ENCODE results near the gene OXNAD1. TPM values are rescaled to one million over a fixed set of nuclear protein-coding genes. Genes with fewer than 3 reads are reported as not detected.
"Not testable (repeated sequence)": the region's sequence is repeated elsewhere in the genome, so short reads cannot be mapped to it uniquely, and the experiment has no call there.

Gene OXNAD1
- total RNA-seq, 1 donor from 2014 or later = 16.4 TPM

- no peak for DNase-seq
Measured at GRCh38 chr3:16304061-16305010, 39.3 kb downstream of the OXNAD1 start.

GRCh38 chr3:16305111-16305541, 40.1 kb downstream of the OXNAD1 start:
- DNase-seq = no peak

GRCh38 chr3:16307832-16308531, 43.0 kb downstream of the OXNAD1 start:
- no peak for DNase-seq

GRCh38 chr3:16308727-16309126, 43.7 kb downstream of the OXNAD1 start:
- no peak for DNase-seq

GRCh38 chr3:16309558-16309957, 44.5 kb downstream of the OXNAD1 start:
- no peak for DNase-seq

GRCh38 chr3:16310486-16310885, 45.5 kb downstream of the OXNAD1 start:
- DNase-seq = not testable (repeated sequence)

GRCh38 chr3:16311960-16312451, 47.0 kb downstream of the OXNAD1 start:
- no peak for DNase-seq

GRCh38 chr3:16313886-16314645, 49.1 kb downstream of the OXNAD1 start:
- no peak for DNase-seq

GRCh38 chr3:16315623-16316022, 50.6 kb downstream of the OXNAD1 start:
- no peak for DNase-seq

- DNase-seq = no peak
Measured at GRCh38 chr3:16316396-16316795, 51.4 kb downstream of the OXNAD1 start.

- no peak for DNase-seq
Measured at GRCh38 chr3:16316847-16317560, 52.0 kb downstream of the OXNAD1 start.

- DNase-seq = no peak
Measured at GRCh38 chr3:16317561-16317945, 52.5 kb downstream of the OXNAD1 start.

GRCh38 chr3:16318176-16318575, 53.2 kb downstream of the OXNAD1 start:
- DNase-seq = no peak

GRCh38 chr3:16319307-16319706, 54.3 kb downstream of the OXNAD1 start:
- DNase-seq = no peak

- DNase-seq = no peak
Measured at GRCh38 chr3:16319723-16320122, 54.7 kb downstream of the OXNAD1 start.

GRCh38 chr3:16320711-16321110, 55.7 kb downstream of the OXNAD1 start:
- DNase-seq = no peak

GRCh38 chr3:16322189-16322588, 57.2 kb downstream of the OXNAD1 start:
- DNase-seq = no peak

GRCh38 chr3:16323737-16324136, 58.7 kb downstream of the OXNAD1 start:
- no peak for DNase-seq

- no peak for DNase-seq
Measured at GRCh38 chr3:16325850-16326249, 60.8 kb downstream of the OXNAD1 start.

GRCh38 chr3:16326724-16327349, 61.8 kb downstream of the OXNAD1 start:
- no peak for DNase-seq

- DNase-seq = no peak
Measured at GRCh38 chr3:16328124-16328523, 63.1 kb downstream of the OXNAD1 start.

Measured in occipital lobe (tissue), 2 donors.